ENCODE results near the gene LIMCH1.
"Not testable (repeated sequence)": the region's sequence is repeated elsewhere in the genome, so short reads cannot be mapped to it uniquely, and the experiment has no call there.

The LIMCH1 gene

GRCh38 chr4:41635441-41635840 is 97.5 kb downstream of the LIMCH1 start:
- no peaks in the 10 kb centered on the region for H3K9me3 ChIP-seq (ENCODE audit: control insufficient read depth, insufficient read depth, low read length)
- H3K9ac ChIP-seq (ENCODE audit: low read depth, low read length) = no peak overlapping the region
- H3K27me3 ChIP-seq (ENCODE audit: control insufficient read depth, insufficient read depth, low read length) = no peaks in the 10 kb centered on the region
- no peaks in the 10 kb centered on the region for H3K4me1 ChIP-seq (ENCODE audit: control insufficient read depth, insufficient read depth, low read length)
- H3K36me3 ChIP-seq (ENCODE audit: control insufficient read depth, insufficient read depth, low read length) = no peaks in the 10 kb centered on the region
- no peak overlapping the region for H3K4me3 ChIP-seq (ENCODE audit: low read depth, low read length)

GRCh38 chr4:41638203-41638602 is 100.2 kb downstream of the LIMCH1 start:
- peaks cover 1% of the 10 kb centered on the region for H3K27me3 ChIP-seq (ENCODE audit: control insufficient read depth, insufficient read depth, low read length)
- H3K36me3 ChIP-seq (ENCODE audit: control insufficient read depth, insufficient read depth, low read length) = no peaks in the 10 kb centered on the region
- no peaks in the 10 kb centered on the region for H3K4me1 ChIP-seq (ENCODE audit: control insufficient read depth, insufficient read depth, low read length)
- H3K9ac ChIP-seq (ENCODE audit: low read depth, low read length) = no peak overlapping the region
- no peaks in the 10 kb centered on the region for H3K9me3 ChIP-seq (ENCODE audit: control insufficient read depth, insufficient read depth, low read length)
- no peak overlapping the region for H3K4me3 ChIP-seq (ENCODE audit: low read depth, low read length)

GRCh38 chr4:41638866-41639265 is 100.9 kb downstream of the LIMCH1 start:
- H3K9me3 ChIP-seq (ENCODE audit: control insufficient read depth, insufficient read depth, low read length) = no peaks in the 10 kb centered on the region
- H3K9ac ChIP-seq (ENCODE audit: low read depth, low read length) = no peak overlapping the region
- no peaks in the 10 kb centered on the region for H3K36me3 ChIP-seq (ENCODE audit: control insufficient read depth, insufficient read depth, low read length)
- H3K4me3 ChIP-seq (ENCODE audit: low read depth, low read length) = no peak overlapping the region
- H3K27me3 ChIP-seq (ENCODE audit: control insufficient read depth, insufficient read depth, low read length) = peaks cover 3% of the 10 kb centered on the region
- no peaks in the 10 kb centered on the region for H3K4me1 ChIP-seq (ENCODE audit: control insufficient read depth, insufficient read depth, low read length)

GRCh38 chr4:41639291-41639690 is 101.3 kb downstream of the LIMCH1 start:
- no peak overlapping the region for H3K4me3 ChIP-seq (ENCODE audit: low read depth, low read length)

GRCh38 chr4:41640906-41641305 is 102.9 kb downstream of the LIMCH1 start:
- Histone ChIP-seq H3K4me1 (ENCODE audit: control insufficient read depth, insufficient read depth, low read length) (no peaks in the 10 kb centered on the region), H3K9ac (ENCODE audit: low read depth, low read length) (no peak overlapping the region)

More at GRCh38 chr4:41639291-41639690, 101.3 kb downstream of the LIMCH1 start:
- peaks cover 3% of the 10 kb centered on the region for H3K27me3 ChIP-seq (ENCODE audit: control insufficient read depth, insufficient read depth, low read length)
- no peak overlapping the region for H3K9ac ChIP-seq (ENCODE audit: low read depth, low read length)
- H3K36me3 ChIP-seq (ENCODE audit: control insufficient read depth, insufficient read depth, low read length) = no peaks in the 10 kb centered on the region
- no peaks in the 10 kb centered on the region for H3K9me3 ChIP-seq (ENCODE audit: control insufficient read depth, insufficient read depth, low read length)
- H3K4me1 ChIP-seq (ENCODE audit: control insufficient read depth, insufficient read depth, low read length) = no peaks in the 10 kb centered on the region

GRCh38 chr4:41642746-41643145 is 104.8 kb downstream of the LIMCH1 start:
- H3K9me3 ChIP-seq (ENCODE audit: control insufficient read depth, insufficient read depth, low read length); H3K4me3 ChIP-seq (ENCODE audit: low read depth, low read length); H3K4me1 ChIP-seq (ENCODE audit: control insufficient read depth, insufficient read depth, low read length); H3K9ac ChIP-seq (ENCODE audit: low read depth, low read length); H3K36me3 ChIP-seq (ENCODE audit: control insufficient read depth, insufficient read depth, low read length): not testable (repeated sequence)
- H3K27me3 ChIP-seq (ENCODE audit: control insufficient read depth, insufficient read depth, low read length) = peaks cover 17% of the 10 kb centered on the region

More at GRCh38 chr4:41640906-41641305, 102.9 kb downstream of the LIMCH1 start:
- Histone ChIP-seq H3K36me3 (ENCODE audit: control insufficient read depth, insufficient read depth, low read length) (no peaks in the 10 kb centered on the region), H3K4me3 (ENCODE audit: low read depth, low read length) (no peak overlapping the region), H3K27me3 (ENCODE audit: control insufficient read depth, insufficient read depth, low read length) (peaks cover 17% of the 10 kb centered on the region), H3K9me3 (ENCODE audit: control insufficient read depth, insufficient read depth, low read length) (no peaks in the 10 kb centered on the region)

GRCh38 chr4:41643331-41643730 is 105.4 kb downstream of the LIMCH1 start:
- Histone ChIP-seq H3K4me1 (ENCODE audit: control insufficient read depth, insufficient read depth, low read length) (no peaks in the 10 kb centered on the region), H3K4me3 (ENCODE audit: low read depth, low read length) (no peak overlapping the region), H3K9ac (ENCODE audit: low read depth, low read length) (no peak overlapping the region), H3K9me3 (ENCODE audit: control insufficient read depth, insufficient read depth, low read length) (no peaks in the 10 kb centered on the region), H3K36me3 (ENCODE audit: control insufficient read depth, insufficient read depth, low read length) (no peaks in the 10 kb centered on the region), H3K27me3 (ENCODE audit: control insufficient read depth, insufficient read depth, low read length) (peaks cover 17% of the 10 kb centered on the region)

GRCh38 chr4:41644288-41644914 is 106.4 kb downstream of the LIMCH1 start:
- Histone ChIP-seq H3K4me3 (ENCODE audit: low read depth, low read length) (peak overlapping the region; percentile 23), H3K9me3 (ENCODE audit: control insufficient read depth, insufficient read depth, low read length) (no peaks in the 10 kb centered on the region), H3K9ac (ENCODE audit: low read depth, low read length) (no peak overlapping the region), H3K36me3 (ENCODE audit: control insufficient read depth, insufficient read depth, low read length) (no peaks in the 10 kb centered on the region), H3K4me1 (ENCODE audit: control insufficient read depth, insufficient read depth, low read length) (no peaks in the 10 kb centered on the region), H3K27me3 (ENCODE audit: control insufficient read depth, insufficient read depth, low read length) (peaks cover 17% of the 10 kb centered on the region)

- Histone ChIP-seq H3K4me3 (ENCODE audit: low read depth, low read length) (no peak overlapping the region), H3K9me3 (ENCODE audit: control insufficient read depth, insufficient read depth, low read length) (no peaks in the 10 kb centered on the region), H3K4me1 (ENCODE audit: control insufficient read depth, insufficient read depth, low read length) (no peaks in the 10 kb centered on the region), H3K36me3 (ENCODE audit: control insufficient read depth, insufficient read depth, low read length) (no peaks in the 10 kb centered on the region), H3K27me3 (ENCODE audit: control insufficient read depth, insufficient read depth, low read length) (peaks cover 17% of the 10 kb centered on the region), H3K9ac (ENCODE audit: low read depth, low read length) (no peak overlapping the region)
These were observed 106.9 kb downstream of the LIMCH1 start for GRCh38 chr4:41644915-41645295.

GRCh38 chr4:41645728-41646390 is 107.9 kb downstream of the LIMCH1 start:
- no peaks in the 10 kb centered on the region for H3K36me3 ChIP-seq (ENCODE audit: control insufficient read depth, insufficient read depth, low read length)
- no peak overlapping the region for H3K9ac ChIP-seq (ENCODE audit: low read depth, low read length)
- peaks cover 17% of the 10 kb centered on the region for H3K27me3 ChIP-seq (ENCODE audit: control insufficient read depth, insufficient read depth, low read length)
- H3K4me3 ChIP-seq (ENCODE audit: low read depth, low read length) = no peak overlapping the region
- H3K4me1 ChIP-seq (ENCODE audit: control insufficient read depth, insufficient read depth, low read length) = no peaks in the 10 kb centered on the region
- no peaks in the 10 kb centered on the region for H3K9me3 ChIP-seq (ENCODE audit: control insufficient read depth, insufficient read depth, low read length)

- H3K9ac ChIP-seq (ENCODE audit: low read depth, low read length) = no peak overlapping the region
- H3K4me1 ChIP-seq (ENCODE audit: control insufficient read depth, insufficient read depth, low read length) = no peaks in the 10 kb centered on the region
- H3K4me3 ChIP-seq (ENCODE audit: low read depth, low read length) = no peak overlapping the region
- peaks cover 17% of the 10 kb centered on the region for H3K27me3 ChIP-seq (ENCODE audit: control insufficient read depth, insufficient read depth, low read length)
- no peaks in the 10 kb centered on the region for H3K9me3 ChIP-seq (ENCODE audit: control insufficient read depth, insufficient read depth, low read length)
- H3K36me3 ChIP-seq (ENCODE audit: control insufficient read depth, insufficient read depth, low read length) = no peaks in the 10 kb centered on the region
These were observed 108.9 kb downstream of the LIMCH1 start for GRCh38 chr4:41646862-41647261.

- Histone ChIP-seq H3K4me1 (ENCODE audit: control insufficient read depth, insufficient read depth, low read length) (no peaks in the 10 kb centered on the region), H3K9ac (ENCODE audit: low read depth, low read length) (no peak overlapping the region), H3K9me3 (ENCODE audit: control insufficient read depth, insufficient read depth, low read length) (no peaks in the 10 kb centered on the region), H3K27me3 (ENCODE audit: control insufficient read depth, insufficient read depth, low read length) (peaks cover 17% of the 10 kb centered on the region), H3K36me3 (ENCODE audit: control insufficient read depth, insufficient read depth, low read length) (no peaks in the 10 kb centered on the region), H3K4me3 (ENCODE audit: low read depth, low read length) (no peak overlapping the region)
These were observed 109.4 kb downstream of the LIMCH1 start for GRCh38 chr4:41647383-41647782.

Measured in iPS-15b (cell line).